Activated CD8-positive, alpha-beta memory T cell treated with anti-CD3 and anti-CD28 coated beads, Interleukin-2, amount 50 U/mL, for 1 hour (primary cell): Measurements from ENCODE around the gene CCL5.
"Not testable (repeated sequence)": the region's sequence is repeated elsewhere in the genome, so short reads cannot be mapped to it uniquely, and the experiment has no call there.

ENCODE experiments used
- DNase-seq: peaks from one replicate; pipeline ENCODE4 v3.0.0-alpha.2; 2020; ENCODE audit errors: extremely low read depth

The CCL5 gene

DNA sequence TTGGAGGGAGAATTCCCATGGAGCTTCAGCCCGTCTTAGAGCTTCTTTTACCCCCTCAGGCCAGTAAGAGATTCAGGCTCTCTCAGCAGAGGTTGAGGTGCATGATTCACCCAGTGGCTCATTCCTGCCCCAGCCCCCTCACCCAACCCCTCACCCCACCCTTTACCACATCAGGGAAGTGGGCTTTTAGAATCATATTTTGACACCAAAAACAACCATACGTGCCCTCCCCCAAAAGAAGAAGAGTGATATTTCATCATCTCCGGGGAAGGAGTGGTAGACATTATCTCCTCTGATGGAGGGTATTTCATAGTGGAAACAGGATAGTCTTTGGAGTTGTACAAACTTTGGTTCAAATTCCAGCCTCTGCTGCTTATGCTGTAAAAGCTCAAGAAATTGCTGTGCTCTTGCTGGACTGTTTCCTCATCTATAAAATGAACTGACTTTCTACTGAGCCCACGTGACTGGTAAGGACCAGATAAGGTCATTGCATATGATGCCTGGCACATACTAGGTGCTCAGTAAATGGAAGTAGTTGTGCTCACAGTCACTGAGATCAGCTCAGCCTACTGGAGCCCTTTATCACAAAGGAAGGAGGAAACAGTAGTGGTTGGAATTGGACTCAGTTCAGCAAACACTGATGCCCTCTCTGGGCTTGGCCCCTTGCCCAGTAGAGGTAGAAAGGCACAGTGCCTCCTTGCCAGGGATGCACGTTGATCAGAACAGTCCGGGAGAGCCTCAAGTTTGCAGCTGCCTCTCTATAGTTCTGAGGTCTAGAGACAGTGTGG lies 18.3 kb upstream of the CCL5 start:
- no peak for DNase-seq

GRCh38 chr17:35897772-35898171 lies 17.6 kb upstream of the CCL5 start:
- DNase-seq = not testable (repeated sequence)

- no peak for DNase-seq
Observed at GRCh38 chr17:35895636-35896587, 15.8 kb upstream of the CCL5 start.

GRCh38 chr17:35894206-35894605 lies 14.0 kb upstream of the CCL5 start:
- no peak for DNase-seq

DNA sequence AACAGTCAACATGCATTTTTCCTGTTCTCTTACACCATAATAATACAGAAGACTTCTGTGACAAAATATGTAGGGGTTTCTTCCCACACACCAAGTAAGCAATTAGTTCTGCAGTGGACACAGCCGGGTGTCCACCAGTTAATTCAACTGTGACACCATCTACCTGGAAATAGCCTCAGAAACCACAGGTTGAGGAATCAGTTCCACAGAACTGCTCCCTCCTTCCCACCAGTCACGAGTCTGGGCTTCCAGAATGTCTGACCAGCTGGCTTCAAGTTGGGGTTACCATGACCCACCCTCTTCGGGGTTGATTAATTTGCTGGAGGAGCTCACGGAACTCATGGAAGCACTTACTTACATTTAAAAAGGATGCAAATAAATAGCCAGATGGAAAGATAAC lies 13.6 kb upstream of the CCL5 start:
- no peak for DNase-seq

DNA sequence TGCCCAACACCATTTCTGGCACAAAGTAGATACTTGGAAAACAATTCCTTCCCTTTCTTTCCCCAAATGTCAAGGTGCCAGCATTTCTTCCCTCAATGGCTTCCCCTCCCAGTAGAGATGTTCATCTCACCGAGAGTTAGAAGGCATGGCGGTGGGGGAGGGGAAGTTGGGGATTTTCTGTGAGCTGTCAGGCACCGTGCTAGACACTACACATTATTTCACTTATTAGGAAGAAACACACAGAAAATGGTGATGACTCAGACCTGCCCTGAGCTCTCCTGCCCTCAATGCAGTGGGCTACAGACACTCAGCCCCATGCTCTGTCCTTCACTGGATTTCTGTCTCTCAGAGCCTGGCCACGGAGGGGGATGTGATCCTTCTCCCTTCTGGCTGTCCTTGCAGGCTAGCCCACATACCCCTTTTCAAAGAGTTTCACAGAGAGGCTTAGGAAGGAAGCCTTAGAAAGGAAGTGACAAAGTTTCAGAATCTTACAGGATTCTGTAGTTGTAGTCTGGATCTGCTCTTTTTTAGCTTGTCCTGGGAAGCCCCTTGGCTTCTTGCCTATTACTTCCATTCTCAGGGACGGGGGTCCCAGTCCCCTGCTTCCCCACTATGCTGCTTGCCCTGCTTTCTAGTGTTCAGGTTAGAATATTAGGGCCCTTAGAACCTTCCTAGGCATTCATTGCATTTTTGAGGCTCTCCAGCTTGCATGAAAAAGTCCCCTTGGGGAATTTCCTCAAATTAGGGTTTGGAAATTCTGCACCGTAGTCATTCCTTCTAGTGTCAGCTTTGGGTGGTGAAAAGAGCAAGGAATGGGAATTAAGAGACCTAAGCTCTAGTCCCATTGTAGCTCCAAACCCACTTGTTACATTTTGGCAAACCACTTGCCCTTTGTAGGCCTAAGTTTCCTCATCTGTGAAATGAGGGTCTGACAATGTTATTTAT lies 12.2 kb upstream of the CCL5 start:
- DNase-seq = no peak

DNA sequence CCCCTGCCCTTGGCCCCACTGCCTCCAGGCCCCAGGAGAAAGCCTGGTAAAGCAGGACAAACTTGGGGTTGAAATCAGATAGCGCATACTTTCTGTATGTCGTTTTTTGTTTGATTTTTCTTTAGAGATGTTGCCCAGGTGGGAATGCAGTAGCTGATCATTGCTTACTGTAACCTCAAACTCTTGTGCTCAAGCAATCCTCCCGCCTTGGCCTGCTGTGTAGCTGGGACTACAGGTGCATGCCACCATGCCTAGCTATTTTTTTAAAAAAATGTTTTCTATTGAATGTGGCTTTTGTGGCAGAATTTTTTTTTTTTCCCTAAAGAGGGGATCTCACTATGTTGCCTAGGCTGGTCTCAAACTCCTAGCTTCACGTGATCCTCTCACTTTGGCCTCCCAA lies 11.1 kb upstream of the CCL5 start:
- DNase-seq = no peak

DNA sequence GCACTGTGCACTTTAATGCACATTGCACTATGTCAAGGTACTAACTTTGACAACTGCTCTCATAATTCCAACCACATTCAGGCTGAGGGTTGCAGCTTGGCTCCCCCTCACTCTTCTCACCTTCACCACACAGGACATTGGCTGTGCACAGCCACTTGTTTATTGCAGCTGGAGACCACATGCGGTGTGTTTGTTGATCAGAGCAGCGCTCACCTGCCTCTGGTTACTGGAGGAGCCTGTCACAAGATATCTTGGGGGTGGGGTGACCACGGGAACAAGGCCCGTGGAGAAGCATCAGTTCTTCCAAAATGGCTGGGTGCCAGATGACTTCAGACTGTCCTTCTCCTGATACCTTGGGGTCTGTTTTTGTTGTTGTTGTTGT lies 10.6 kb upstream of the CCL5 start:
- DNase-seq = no peak

- no peak for DNase-seq
Observed at GRCh38 chr17:35889818-35890773, 9.9 kb upstream of the CCL5 start.

- DNase-seq = no peak
Observed at GRCh38 chr17:35889241-35889640, 9.1 kb upstream of the CCL5 start.

GRCh38 chr17:35878361-35878760 lies 1.8 kb downstream of the CCL5 start:
- DNase-seq = no peak

- no peak for DNase-seq
Observed at GRCh38 chr17:35877345-35878029, 2.7 kb downstream of the CCL5 start.

DNA sequence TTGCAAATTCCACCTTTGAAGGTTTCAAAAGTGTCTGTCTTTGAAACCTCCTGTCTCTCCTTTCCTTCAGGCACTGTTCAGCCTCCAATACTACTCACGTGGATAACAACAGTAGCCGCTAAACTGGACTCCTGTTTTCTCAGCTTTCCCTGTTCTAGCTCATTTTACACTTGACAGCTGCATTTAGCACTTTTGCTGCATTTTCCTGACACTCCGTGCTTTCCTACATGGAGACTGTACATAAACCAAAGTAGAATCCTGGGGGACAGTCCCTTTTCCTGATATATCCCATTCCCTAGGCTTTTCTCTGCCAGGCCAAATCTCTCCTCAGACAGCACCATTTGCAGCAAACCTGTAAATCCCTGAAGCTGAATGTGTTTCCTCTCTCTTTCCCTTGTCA lies 3.6 kb downstream of the CCL5 start:
- no peak for DNase-seq

DNA sequence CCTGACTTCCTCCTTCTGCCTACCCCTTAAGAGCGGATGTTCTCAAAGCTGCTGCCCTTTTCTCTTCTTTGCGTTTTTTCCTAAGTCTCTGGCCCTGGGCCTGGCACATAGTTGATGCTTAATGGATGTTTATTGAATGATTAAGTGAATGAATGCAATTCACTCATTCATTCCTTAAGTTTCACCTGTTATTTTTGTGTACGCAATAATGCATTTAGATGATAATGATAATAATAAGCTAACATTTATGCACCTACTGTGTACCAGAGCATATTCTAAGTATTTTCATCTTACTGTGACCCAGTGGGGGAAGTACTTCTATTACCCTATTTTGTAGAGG lies 4.4 kb downstream of the CCL5 start:
- no peak for DNase-seq

- DNase-seq = no peak
Observed at GRCh38 chr17:35875072-35875799, 4.9 kb downstream of the CCL5 start.

- no peak for DNase-seq
Observed at GRCh38 chr17:35872196-35872980, 7.8 kb downstream of the CCL5 start.

DNA sequence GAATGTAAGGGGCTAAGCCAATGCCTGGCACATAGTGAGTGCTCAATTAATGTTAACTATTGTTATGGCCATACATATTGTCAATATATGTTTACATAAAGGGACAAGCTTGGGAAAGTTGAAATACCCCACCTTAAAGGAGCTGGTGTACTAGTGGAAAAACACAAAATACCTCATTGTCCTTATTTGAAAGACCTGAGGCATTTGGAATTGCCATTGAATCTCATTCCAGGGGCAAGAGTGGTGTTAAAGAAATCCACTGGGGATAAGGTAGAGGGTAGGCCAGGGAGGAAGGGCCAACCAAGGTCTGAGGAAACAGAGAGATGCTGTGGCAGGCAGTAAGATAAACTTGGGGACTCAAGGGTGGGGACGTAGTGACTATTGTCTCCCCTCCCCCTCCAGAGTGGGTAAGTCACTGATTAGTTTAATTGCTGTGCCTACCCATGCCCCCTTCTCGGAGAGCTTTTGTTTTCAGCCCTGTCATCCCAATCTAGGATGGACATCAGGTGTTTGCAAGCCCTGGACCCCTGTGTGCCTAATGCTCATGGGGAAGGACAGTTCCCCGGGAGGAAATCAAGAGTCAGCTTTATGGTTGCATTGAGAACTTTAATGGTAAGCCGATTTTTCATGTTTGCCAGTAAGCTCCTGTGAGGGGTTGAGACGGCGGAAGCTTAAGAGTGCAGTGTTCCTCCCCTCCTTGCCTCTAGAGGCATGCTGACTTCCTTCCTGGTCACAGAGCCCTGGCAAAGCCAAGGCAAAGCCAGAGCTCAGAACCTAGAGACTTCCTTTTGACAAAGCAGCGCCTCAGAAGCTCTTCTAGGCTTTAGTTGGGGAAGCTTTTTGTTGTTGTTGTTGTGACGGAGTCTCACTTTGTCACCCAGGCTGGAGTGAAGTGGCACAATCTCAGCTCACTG lies 9.0 kb downstream of the CCL5 start:
- DNase-seq = no peak

DNA sequence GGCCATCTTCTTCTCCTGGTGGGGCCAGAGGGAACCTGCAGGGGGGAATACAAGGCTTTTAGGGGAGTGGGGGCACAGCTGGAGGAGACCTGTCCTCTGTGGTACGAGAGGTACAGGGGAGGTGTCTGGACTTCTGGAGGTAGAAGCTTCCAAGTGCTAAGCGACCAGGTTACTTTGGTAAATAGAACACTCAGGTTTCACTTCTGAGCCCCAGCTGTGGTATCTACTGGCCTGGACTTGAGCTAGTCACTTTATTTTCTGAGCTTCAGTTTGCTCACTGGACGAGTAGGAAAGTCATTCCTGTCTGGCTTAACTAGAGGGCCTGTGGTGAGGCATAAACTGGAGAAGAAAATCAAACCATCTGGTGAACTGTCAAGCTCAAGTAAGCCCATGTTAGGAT lies 11.4 kb downstream of the CCL5 start, which contains the start of gene HEATR9:
TSS of gene HEATR9 (minus strand) at position 155 of the 400 bp plus-strand sequence. CDS start at position 6, 149 bp downstream.
- no peak for DNase-seq
